ENCODE data around the gene PCGF3.
"Not testable (repeated sequence)": the region's sequence is repeated elsewhere in the genome, so short reads cannot be mapped to it uniquely, and the experiment has no call there.

PCGF3 gene

GRCh38 chr4:797066-797465 is 91.4 kb downstream of the PCGF3 start:
- no peak for DNase-seq (ENCODE audit: low spot score)

- DNase-seq (ENCODE audit: low spot score): no peak
These were observed 95.9 kb downstream of the PCGF3 start for GRCh38 chr4:801436-802124.

GRCh38 chr4:803884-804283 is 98.3 kb downstream of the PCGF3 start:
- DNase-seq (ENCODE audit: low spot score): no peak

- no peak for DNase-seq (ENCODE audit: low spot score)
These were observed 99.2 kb downstream of the PCGF3 start for GRCh38 chr4:804804-805203.

- not testable (repeated sequence) for DNase-seq (ENCODE audit: low spot score)
These were observed 101.3 kb downstream of the PCGF3 start for GRCh38 chr4:806979-807378.

- no peak for DNase-seq (ENCODE audit: low spot score)
These were observed 102.2 kb downstream of the PCGF3 start for GRCh38 chr4:807792-808191.

GRCh38 chr4:808860-809570 is 103.4 kb downstream of the PCGF3 start:
- DNase-seq (ENCODE audit: low spot score): no peak

GRCh38 chr4:813900-814299 is 108.3 kb downstream of the PCGF3 start:
- no peak for DNase-seq (ENCODE audit: low spot score)

- no peak for DNase-seq (ENCODE audit: low spot score)
These were observed 108.7 kb downstream of the PCGF3 start for GRCh38 chr4:814312-814850.

- DNase-seq (ENCODE audit: low spot score): no peak
These were observed 110.0 kb downstream of the PCGF3 start for GRCh38 chr4:815464-816146.

GRCh38 chr4:818106-818921 is 112.7 kb downstream of the PCGF3 start:
- DNase-seq (ENCODE audit: low spot score): no peak

GRCh38 chr4:819401-820229 is 114.0 kb downstream of the PCGF3 start:
- DNase-seq (ENCODE audit: low spot score): no peak

Data from hematopoietic multipotent progenitor cell treated with erythropoietin and hydrocortisone succinate and interleukin-3 and kit ligand, for 15 days (in vitro differentiated cells).